ENCODE results near the gene SPTLC3. TPM values are rescaled to one million over a fixed set of nuclear protein-coding genes. Genes with fewer than 3 reads are reported as not detected.

Gene SPTLC3
- total RNA-seq, 1 donor from 2014 or later: 4.6 TPM

GRCh38 chr20:13028001-13028400 lies 19.2 kb downstream of the SPTLC3 start:
- Histone ChIP-seq H3K36me3 (peaks cover 0 to 10% of the 10 kb centered on the region in 2 donors), H3K9me3 (peaks cover 0 to 3% of the 10 kb centered on the region in 2 donors), H3K27ac (no peak overlapping the region), H3K27me3 (no peaks in the 10 kb centered on the region), H3K4me3 (no peak overlapping the region), H3K4me1 (no peaks in the 10 kb centered on the region)
- intact Hi-C loops (cut with DNase I): no loop called here
- TF ChIP-seq CTCF (IDR thresholded peaks at IDR 0.05): no peak
- no peak for DNase-seq (ENCODE audit: low spot score in 2 of 2)

- Histone ChIP-seq H3K27ac (no peak overlapping the region), H3K36me3 (peaks cover 0 to 7% of the 10 kb centered on the region in 2 donors), H3K4me1 (no peaks in the 10 kb centered on the region), H3K27me3 (no peaks in the 10 kb centered on the region), H3K4me3 (no peak overlapping the region), H3K9me3 (no peaks in the 10 kb centered on the region)
- intact Hi-C loops (cut with DNase I): no loop called here
- no peak for DNase-seq (ENCODE audit: low spot score in 2 of 2)
- TF ChIP-seq CTCF (IDR thresholded peaks at IDR 0.05): no peak
These were observed 19.9 kb downstream of the SPTLC3 start for GRCh38 chr20:13028673-13029072.

- peaks cover 0 to 7% of the 10 kb centered on the region in 2 donors for H3K36me3 ChIP-seq
- H3K4me1 ChIP-seq: no peaks in the 10 kb centered on the region
- H3K27ac ChIP-seq: no peak overlapping the region
- DNase-seq (ENCODE audit: low spot score in 2 of 2): peak in 1 of 2 donors; percentile 70
- intact Hi-C loops (cut with DNase I): no loop called here
- H3K4me3 ChIP-seq: no peak overlapping the region
- H3K9me3 ChIP-seq: no peaks in the 10 kb centered on the region
- H3K27me3 ChIP-seq: no peaks in the 10 kb centered on the region
- no peak for TF ChIP-seq CTCF (IDR thresholded peaks at IDR 0.05)
These were observed 21.1 kb downstream of the SPTLC3 start for GRCh38 chr20:13029687-13030375.

DNA sequence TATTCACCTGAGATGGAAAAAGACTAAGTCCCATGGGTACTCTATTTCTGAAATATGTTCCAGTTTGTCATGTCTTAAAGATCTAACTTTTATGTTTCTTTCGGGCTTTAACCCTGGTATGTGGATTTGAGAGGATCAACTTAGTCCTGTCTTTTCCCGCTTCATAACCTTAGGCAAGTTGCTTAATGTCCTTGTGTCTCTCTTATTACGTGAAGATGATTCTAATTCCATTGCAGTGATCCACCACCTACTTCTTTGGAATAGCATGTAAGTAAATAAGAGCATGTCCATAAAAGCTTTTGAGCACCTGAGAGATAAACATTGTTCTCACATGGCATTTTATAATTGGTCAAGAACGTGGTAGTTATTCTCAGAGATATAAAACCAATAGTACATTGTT lies 23.0 kb downstream of the SPTLC3 start:
- peaks cover 0 to 5% of the 10 kb centered on the region in 2 donors for H3K36me3 ChIP-seq
- H3K27ac ChIP-seq: no peak overlapping the region
- intact Hi-C loops (cut with DNase I): no loop called here
- no peaks in the 10 kb centered on the region for H3K27me3 ChIP-seq
- H3K9me3 ChIP-seq: no peaks in the 10 kb centered on the region
- no peak for TF ChIP-seq CTCF (IDR thresholded peaks at IDR 0.05)
- no peaks in the 10 kb centered on the region for H3K4me1 ChIP-seq
- H3K4me3 ChIP-seq: no peak overlapping the region
- DNase-seq (ENCODE audit: low spot score in 2 of 2): no peak

DNA sequence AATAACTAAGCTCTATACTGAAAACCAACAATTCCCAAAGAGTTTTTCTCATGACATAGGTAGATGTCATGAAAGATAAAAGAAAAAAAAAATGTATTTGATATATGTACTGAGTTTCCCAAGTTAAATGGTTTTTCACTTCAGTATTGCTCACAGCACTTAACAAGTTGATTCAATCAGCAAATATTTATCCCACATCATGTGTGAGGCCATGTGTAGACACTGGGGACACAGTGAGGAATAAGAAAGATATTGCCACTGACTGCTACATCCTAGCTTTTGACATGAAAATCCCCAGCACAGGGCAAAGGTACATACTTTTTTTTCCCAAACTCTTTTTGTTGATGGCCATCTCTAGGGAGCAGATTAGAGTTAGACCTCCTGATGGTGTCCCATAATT lies 25.3 kb downstream of the SPTLC3 start:
- no peak for DNase-seq (ENCODE audit: low spot score in 2 of 2)
- H3K9me3 ChIP-seq: no peaks in the 10 kb centered on the region
- intact Hi-C loops (cut with DNase I): no loop called here
- TF ChIP-seq CTCF (IDR thresholded peaks at IDR 0.05): no peak
- no peak overlapping the region for H3K27ac ChIP-seq
- H3K27me3 ChIP-seq: no peaks in the 10 kb centered on the region
- no peaks in the 10 kb centered on the region for H3K4me1 ChIP-seq
- no peak overlapping the region for H3K4me3 ChIP-seq
- no peaks in the 10 kb centered on the region for H3K36me3 ChIP-seq

GRCh38 chr20:13034936-13035335 lies 26.2 kb downstream of the SPTLC3 start:
- TF ChIP-seq CTCF (IDR thresholded peaks at IDR 0.05): no peak
- intact Hi-C loops (cut with DNase I): no loop called here
- no peak overlapping the region for H3K4me3 ChIP-seq
- DNase-seq (ENCODE audit: low spot score in 2 of 2): no peak
- no peaks in the 10 kb centered on the region for H3K9me3 ChIP-seq
- no peaks in the 10 kb centered on the region for H3K27me3 ChIP-seq
- no peak overlapping the region for H3K27ac ChIP-seq
- no peaks in the 10 kb centered on the region for H3K36me3 ChIP-seq
- H3K4me1 ChIP-seq: no peaks in the 10 kb centered on the region

Measured in ascending aorta (tissue), 2 donors.